Left lung (tissue), 10 donors: ENCODE results near the gene WDR54. TPM values are rescaled to one million over a fixed set of nuclear protein-coding genes. Genes with fewer than 3 reads are reported as not detected.
"Not testable (repeated sequence)": the region's sequence is repeated elsewhere in the genome, so short reads cannot be mapped to it uniquely, and the experiment has no call there.

Experiments used
- ATAC-seq: fragments of 200-7000 bp; cut with Tn5 transposase; one replicate; pipeline ENCODE4 v1.9.1; 2020; ENCODE audit warnings: moderate library complexity
- DNase-seq, 4 donors: peaks; one replicate each; pipeline ENCODE4 v3.0.0-alpha.2; 2013 to 2020
- H3K27ac ChIP-seq, 2 donors: fragments of 200-600 bp; sonication (generic) in 1 of 2; one replicate each; pipeline versions ENCODE4 v1.5.0 to v1.8.0; 2020 to 2021
- H3K27me3 ChIP-seq, 2 donors: fragments of 200-600 bp; sonication (generic) in 1 of 2; one replicate each; pipeline versions ENCODE4 v1.5.0 to v1.8.0; 2020 to 2021
- H3K36me3 ChIP-seq, 2 donors: fragments of 200-600 bp; sonication (generic) in 1 of 2; one replicate each; pipeline versions ENCODE4 v1.5.0 to v1.8.0; 2020 to 2021
- H3K4me1 ChIP-seq, 2 donors: fragments of 200-600 bp; one replicate each; pipeline ENCODE4 v1.8.0; 2021
- H3K4me3 ChIP-seq, 2 donors: fragments of 200-600 bp; sonication (generic) in 1 of 2; one replicate each; pipeline versions ENCODE4 v1.5.0 to v1.8.0; 2020 to 2021; ENCODE audit warnings: mild to moderate bottlenecking in 1 of 2
- H3K9me3 ChIP-seq, 2 donors: fragments of 200-600 bp; sonication (generic) in 1 of 2; one replicate each; pipeline versions ENCODE4 v1.5.0 to v1.8.0; 2020 to 2021
- intact Hi-C, 2 donors: fragments of 100-400 bp; cut with DNase I; formaldehyde crosslinking; loops; one replicate each; pipeline versions ENCODE4 v1.11.2 to v1.14.2; 2022
- polyA plus RNA-seq, 6 donors: library from polyadenylated mRNA; unstranded; fragments of 120-200 nt; gene quantifications; one replicate each; pipeline ENCODE4 v1.2.1, GENCODE V29; 2013; ENCODE audit not compliant: insufficient read length in 6 of 6
- total RNA-seq, 2 donors: library from RNA; stranded (reverse); fragmentation: NEBNext Ultra II Directional; extraction: Animal tissue kit (Norgen Biotek cat#: 25700); gene quantifications; one replicate each; pipeline ENCODE4 v1.2.1, GENCODE V29; 2021
- TF ChIP-seq, protein P1 (sequence below), 2 donors: fragments of 200-600 bp; sonication (generic) in 1 of 2; IDR thresholded peaks; one replicate each; pipeline versions ENCODE4 v1.5.0 to v1.8.0; 2021; ENCODE audit warnings: antibody characterized with exemption in 2 of 2
- donor health status: DM: no; HTN: yes; CAD: no.
- donor health status: DM: no; HTN: no; CAD: no.

Gene WDR54
- total and polyA plus RNA-seq, 8 donors = 9.2 to 39.6 (median 35.2) TPM

DNA sequence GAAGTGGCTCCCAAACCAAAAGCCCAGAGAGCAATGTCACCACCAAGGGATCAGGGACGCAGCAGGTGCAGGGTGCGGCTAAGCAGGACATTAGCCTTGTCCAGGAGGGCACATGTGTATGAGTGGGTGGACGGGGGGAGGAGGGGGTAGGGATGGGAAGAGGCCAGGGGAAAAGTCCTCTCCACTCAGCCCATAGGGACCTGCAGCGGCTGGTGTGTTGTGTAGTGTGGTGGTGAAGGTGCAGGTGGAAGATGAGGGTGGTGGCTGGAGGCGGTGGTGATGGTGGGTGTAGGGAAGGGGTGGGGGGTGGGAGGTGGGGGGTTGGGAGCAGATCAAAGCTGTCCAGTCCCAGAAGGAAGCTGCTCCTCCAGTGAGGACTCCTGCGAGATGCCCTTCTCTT lies 3.8 kb upstream of the WDR54 start:
- no peaks in the 10 kb centered on the region for H3K36me3 ChIP-seq
- no peaks in the 10 kb centered on the region for H3K9me3 ChIP-seq
- H3K27me3 ChIP-seq = peaks cover 0 to 36% of the 10 kb centered on the region in 2 donors
- DNase-seq = no peak
- ATAC-seq = no peak
- peaks cover 4 to 36% of the 10 kb centered on the region in 2 donors for H3K4me1 ChIP-seq
- intact Hi-C loops = no loop called here
- no peak overlapping the region for H3K4me3 ChIP-seq
- TF ChIP-seq, protein P1, sequence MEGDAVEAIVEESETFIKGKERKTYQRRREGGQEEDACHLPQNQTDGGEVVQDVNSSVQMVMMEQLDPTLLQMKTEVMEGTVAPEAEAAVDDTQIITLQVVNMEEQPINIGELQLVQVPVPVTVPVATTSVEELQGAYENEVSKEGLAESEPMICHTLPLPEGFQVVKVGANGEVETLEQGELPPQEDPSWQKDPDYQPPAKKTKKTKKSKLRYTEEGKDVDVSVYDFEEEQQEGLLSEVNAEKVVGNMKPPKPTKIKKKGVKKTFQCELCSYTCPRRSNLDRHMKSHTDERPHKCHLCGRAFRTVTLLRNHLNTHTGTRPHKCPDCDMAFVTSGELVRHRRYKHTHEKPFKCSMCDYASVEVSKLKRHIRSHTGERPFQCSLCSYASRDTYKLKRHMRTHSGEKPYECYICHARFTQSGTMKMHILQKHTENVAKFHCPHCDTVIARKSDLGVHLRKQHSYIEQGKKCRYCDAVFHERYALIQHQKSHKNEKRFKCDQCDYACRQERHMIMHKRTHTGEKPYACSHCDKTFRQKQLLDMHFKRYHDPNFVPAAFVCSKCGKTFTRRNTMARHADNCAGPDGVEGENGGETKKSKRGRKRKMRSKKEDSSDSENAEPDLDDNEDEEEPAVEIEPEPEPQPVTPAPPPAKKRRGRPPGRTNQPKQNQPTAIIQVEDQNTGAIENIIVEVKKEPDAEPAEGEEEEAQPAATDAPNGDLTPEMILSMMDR (IDR thresholded peaks at IDR 0.05) = no peak
- no peak overlapping the region for H3K27ac ChIP-seq

- TF ChIP-seq, protein P1 (IDR thresholded peaks at IDR 0.05) = no peak
- no peak overlapping the region for H3K4me3 ChIP-seq
- peaks cover 0 to 36% of the 10 kb centered on the region in 2 donors for H3K27me3 ChIP-seq
- no peak for DNase-seq
- no peak overlapping the region for H3K27ac ChIP-seq
- H3K4me1 ChIP-seq = peaks cover 4 to 36% of the 10 kb centered on the region in 2 donors
- H3K36me3 ChIP-seq = no peaks in the 10 kb centered on the region
- intact Hi-C loops = no loop called here
- no peaks in the 10 kb centered on the region for H3K9me3 ChIP-seq
- no peak for ATAC-seq
Measured at GRCh38 chr2:74418312-74418711, 3.2 kb upstream of the WDR54 start.

DNA sequence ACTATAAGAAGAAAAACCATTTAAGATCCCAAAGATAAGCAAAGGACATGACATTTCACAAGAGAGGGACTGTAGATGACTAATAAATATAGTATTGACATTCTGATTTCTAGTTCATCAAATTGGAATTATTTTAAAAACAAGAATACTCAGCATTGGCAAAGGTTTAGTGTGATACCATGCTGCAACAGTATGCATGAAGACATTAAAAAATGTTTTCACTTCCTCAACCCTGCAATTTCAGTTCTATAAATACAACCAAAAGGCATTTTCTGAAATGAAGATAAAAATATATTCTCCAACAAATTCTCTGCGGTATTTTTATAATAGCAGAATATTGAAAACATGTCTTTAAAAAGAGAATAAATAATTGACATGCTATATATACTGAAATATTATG lies 2.2 kb upstream of the WDR54 start:
- Histone ChIP-seq H3K4me1 (peaks cover 4 to 35% of the 10 kb centered on the region in 2 donors), H3K4me3 (no peak overlapping the region), H3K27ac (no peak overlapping the region), H3K36me3 (no peaks in the 10 kb centered on the region), H3K27me3 (peaks cover 0 to 26% of the 10 kb centered on the region in 2 donors), H3K9me3 (no peaks in the 10 kb centered on the region)
- DNase-seq (no peak), ATAC-seq (no peak)
- TF ChIP-seq, protein P1 (IDR thresholded peaks at IDR 0.05) = no peak
- intact Hi-C loops = no loop called here

GRCh38 chr2:74420006-74420405 lies 1.5 kb upstream of the WDR54 start:
- intact Hi-C loops = no loop called here
- no peak overlapping the region for H3K4me3 ChIP-seq

DNA sequence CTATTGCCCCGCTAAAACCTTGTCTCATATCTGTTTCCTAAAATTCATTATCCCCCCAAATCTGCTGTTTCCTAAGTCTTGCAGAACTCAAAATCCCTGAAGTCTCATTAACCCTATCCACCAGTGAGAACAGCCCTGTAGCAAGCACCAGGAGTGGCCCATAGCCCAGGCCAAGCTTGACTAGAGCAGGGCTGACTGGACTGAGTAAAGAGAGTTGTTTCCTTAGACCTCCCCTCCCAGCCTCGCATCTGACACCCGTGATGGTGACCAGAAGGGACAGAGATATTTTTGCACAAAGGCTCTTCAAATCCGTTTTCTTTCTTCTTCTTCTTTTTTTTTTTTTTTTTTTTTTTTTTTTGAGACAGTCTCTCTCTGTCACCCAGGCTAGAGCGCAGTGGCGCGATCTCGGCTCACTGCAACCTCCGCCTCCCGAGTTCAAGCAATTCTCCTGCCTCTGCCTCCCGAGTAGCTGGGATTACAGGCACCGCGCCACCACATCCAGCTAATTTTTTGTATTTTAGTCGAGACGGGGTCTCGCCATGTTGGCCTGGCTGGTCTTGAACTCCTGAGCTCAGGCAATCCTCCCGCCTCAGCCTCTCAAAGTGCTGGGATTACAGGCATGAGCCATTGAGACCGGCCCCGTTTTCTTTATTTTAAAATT lies 957 bp upstream of the WDR54 start:
- intact Hi-C loops, DNase-seq, H3K27ac ChIP-seq, H3K9me3 ChIP-seq, ATAC-seq, H3K36me3 ChIP-seq: not testable (repeated sequence)
- Histone ChIP-seq H3K4me1 (peaks cover 4 to 22% of the 10 kb centered on the region in 2 donors), H3K27me3 (peaks cover 0 to 13% of the 10 kb centered on the region in 2 donors), H3K4me3 (peak overlapping the region; percentile 58 to 77)

More at GRCh38 chr2:74420006-74420405, 1.5 kb upstream of the WDR54 start:
- Histone ChIP-seq H3K4me1 (peaks cover 4 to 28% of the 10 kb centered on the region in 2 donors), H3K9me3 (no peaks in the 10 kb centered on the region), H3K27me3 (peaks cover 0 to 19% of the 10 kb centered on the region in 2 donors), H3K27ac (no peak overlapping the region), H3K36me3 (peaks cover 0 to 4% of the 10 kb centered on the region in 2 donors)
- ATAC-seq (no peak), DNase-seq (no peak)
- TF ChIP-seq, protein P1 (IDR thresholded peaks at IDR 0.05) = no peak
